KG1 (cell line): ENCODE data around the gene AAK1.

Source experiments
- DNase-seq: peaks from one replicate; lab custom pipeline; 2025; lab: John Stamatoyannopoulos, UW

AAK1 gene

DNA sequence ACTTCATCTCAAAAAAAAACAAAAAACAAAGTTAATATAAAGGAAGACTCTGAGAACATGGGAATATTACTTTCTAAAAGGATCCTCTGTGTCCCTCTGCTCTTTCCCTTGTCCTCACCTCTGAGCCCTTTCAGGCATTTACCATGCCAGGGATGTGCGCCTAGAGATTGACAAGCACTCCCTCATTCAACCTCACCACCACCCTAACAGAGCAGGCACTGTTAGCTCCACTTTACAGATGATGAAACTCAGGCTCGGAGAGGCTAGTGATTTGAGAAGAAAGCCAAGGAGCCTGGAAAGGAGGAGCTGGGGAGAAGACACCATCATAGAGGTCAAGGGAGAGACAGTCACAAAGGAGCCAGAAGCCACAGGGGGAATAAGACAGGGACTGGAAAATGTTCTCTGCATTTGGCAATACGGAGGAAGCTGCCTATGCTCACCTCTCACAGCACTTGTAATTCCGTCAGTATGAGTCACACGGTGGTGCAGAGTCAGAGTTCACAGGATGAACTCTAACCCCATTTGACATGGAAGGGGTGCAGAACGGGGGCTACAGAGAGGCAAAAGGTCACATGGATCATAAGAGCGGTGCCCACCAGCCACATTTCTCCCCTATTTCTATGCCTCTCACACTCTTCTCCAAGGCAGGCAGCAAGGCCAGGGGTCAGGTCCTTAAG is 104.5 kb downstream of the AAK1 start:
- DNase-seq: no peak

- DNase-seq: no peak
Measured at GRCh38 chr2:69538249-69538648, 105.3 kb downstream of the AAK1 start.

- no peak for DNase-seq
Measured at GRCh38 chr2:69535817-69536241, 107.7 kb downstream of the AAK1 start.

DNA sequence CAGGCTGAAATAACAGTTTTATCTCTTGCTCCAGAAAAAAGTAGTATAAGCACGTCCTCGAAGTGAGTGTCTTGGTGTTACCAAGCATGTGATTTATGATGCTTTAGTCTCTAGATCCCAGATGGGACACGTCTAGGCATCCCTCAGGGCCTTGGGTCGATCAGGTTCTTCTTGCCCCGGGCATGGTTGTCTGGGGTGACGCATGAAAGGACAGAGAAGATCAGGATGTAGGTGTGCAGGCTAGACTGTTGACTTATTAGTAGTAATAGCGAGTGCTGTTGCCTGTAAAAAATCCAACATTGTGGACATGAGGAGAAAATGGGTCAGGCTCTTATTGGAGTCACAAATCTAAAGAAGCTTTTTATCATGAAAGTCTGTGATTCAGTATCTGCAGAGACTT is 112.4 kb downstream of the AAK1 start:
- DNase-seq: no peak

- DNase-seq: no peak
Measured at GRCh38 chr2:69529480-69529879, 114.1 kb downstream of the AAK1 start.

- DNase-seq: no peak
Measured at GRCh38 chr2:69525261-69525660, 118.3 kb downstream of the AAK1 start.

- DNase-seq: no peak
Measured at GRCh38 chr2:69524799-69525198, 118.7 kb downstream of the AAK1 start.

- DNase-seq: no peak
Measured at GRCh38 chr2:69521747-69522146, 121.8 kb downstream of the AAK1 start.

GRCh38 chr2:69518841-69519240 is 124.7 kb downstream of the AAK1 start:
- DNase-seq: no peak

GRCh38 chr2:69517410-69517809 is 126.1 kb downstream of the AAK1 start:
- no peak for DNase-seq

- DNase-seq: no peak
Measured at GRCh38 chr2:69514819-69515218, 128.7 kb downstream of the AAK1 start.

DNA sequence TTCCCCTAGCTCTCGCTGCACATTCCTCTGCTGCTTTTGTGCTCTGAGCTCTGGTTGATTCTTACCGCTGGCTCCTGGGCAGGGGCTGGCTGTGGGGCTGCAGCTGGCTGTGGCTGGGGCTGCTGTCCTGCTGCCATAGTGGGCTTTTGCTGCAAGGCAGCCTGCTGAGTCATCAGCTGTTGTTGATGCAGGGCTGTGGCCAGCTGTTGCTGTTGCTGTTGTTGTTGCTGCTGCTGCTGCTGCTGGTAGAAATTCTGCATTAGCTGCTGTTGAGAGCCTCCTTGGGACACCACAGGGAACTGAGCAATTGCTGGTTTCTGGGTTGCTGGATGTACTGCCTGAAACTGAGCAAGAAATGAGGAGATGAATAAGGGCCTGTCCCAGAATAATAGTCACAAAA is 129.1 kb downstream of the AAK1 start:
- no peak for DNase-seq

DNA sequence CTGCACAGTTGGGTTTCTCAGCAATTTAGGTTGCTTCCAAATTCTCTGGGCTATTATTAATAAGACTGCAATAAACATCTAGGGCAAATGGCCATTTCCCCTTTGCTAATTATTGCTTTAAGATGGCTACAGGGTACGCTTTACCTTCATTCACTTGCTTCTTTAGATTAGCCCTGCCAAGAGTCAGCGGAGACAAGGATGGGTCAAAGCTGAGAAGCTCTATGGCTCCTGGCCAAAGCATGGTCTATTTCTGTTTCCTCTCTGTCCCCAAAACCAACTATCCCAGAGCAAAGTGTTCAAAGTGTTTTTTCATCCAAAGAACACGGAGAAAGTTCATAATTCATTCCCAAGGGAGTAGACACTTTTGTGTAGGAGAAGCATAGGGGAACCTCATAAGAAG is 131.1 kb downstream of the AAK1 start:
- DNase-seq: no peak

GRCh38 chr2:69510204-69510603 is 133.3 kb downstream of the AAK1 start:
- no peak for DNase-seq

GRCh38 chr2:69509750-69510140 is 133.8 kb downstream of the AAK1 start:
- no peak for DNase-seq

DNA sequence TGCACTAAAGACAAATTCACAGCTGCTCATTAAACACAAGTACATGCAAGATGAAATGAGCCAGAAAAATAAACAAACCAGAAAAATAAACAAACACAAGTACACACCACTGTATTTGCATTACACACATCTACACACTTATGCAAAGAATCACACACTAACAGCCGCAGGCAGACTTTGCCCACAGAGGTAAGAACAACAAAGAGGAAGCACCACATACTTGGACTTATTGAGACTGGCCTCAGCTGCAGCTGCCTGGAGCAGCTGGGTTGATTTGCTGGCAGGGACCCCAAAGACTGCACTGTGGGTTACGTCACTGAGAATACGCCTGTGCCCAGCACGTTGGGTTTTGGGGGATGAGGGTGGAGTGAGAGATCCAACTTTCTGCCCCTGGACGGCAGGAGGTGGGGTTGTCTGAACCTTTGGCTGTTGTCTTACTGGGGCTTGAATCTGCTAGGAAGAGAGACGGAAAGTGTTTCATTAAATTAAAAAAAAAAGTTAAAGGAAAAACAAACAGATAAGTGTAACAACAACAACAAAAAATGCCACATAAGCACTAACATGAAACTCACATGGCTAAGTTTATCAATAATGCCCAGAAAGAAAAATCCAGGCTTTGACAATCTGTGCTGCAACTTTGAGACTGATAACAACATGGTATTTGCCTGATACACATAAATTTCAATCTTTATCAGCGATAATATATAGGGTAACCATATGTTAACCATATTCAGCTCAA is 134.4 kb downstream of the AAK1 start:
- no peak for DNase-seq

GRCh38 chr2:69505710-69506109 is 137.8 kb downstream of the AAK1 start:
- DNase-seq: no peak

DNA sequence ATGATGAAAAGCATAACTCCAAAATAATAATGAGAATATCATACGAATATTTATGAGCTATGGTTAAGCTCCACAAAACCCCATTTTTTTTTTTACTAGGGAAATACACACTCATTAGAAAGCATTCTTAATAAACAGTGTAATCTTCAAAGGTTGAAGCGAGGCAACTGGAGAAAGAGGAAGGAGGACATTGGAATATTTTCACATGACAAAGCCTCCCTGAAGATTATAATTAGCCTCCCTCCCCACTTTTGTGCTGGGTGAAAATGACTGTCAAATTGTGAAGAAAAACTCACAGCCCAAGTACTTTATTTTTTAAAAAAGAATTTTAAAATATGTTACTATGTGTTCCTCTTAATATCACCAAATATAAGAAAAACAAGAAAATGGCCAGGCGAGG is 142.2 kb downstream of the AAK1 start:
- no peak for DNase-seq

DNA sequence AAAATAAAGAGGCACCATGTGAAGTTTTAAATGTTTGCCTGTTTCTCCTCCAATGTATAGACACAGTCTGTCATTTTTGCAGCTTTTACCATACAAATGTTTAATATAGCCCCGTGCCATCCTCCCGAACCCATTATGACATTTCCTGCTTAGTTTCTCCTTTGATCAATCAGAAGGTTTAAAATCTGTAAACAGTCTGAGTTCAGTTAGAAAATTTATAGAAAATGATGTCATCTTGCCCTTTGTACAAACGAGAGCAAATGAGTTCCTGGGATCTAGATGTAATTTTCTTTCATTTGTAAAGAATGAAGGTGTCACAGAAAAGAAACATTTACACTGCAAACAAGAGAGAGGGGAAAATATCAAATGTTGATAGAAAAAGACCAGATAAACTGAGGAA is 143.6 kb downstream of the AAK1 start:
- no peak for DNase-seq

GRCh38 chr2:69499242-69499641 is 144.3 kb downstream of the AAK1 start:
- DNase-seq: no peak

DNA sequence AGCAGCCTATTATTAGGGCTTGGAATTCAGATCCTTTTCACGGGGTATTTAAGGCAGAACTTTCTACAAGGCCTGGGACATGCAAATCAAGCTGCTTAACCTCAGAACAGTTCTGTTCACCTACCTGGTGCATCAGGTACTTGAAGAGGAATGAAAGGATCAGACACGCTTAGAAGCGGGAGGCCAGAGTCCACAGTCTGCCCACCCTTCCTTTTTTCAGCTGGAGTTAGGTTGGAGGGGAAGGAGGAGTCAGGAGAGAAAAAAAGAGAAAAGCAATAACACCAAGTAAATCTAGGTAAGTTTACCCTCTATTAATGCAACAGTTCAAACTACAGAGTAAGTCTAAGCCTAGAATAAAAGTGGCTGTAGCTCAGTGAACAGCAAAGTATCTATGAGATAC is 147.7 kb downstream of the AAK1 start:
- no peak for DNase-seq

DNA sequence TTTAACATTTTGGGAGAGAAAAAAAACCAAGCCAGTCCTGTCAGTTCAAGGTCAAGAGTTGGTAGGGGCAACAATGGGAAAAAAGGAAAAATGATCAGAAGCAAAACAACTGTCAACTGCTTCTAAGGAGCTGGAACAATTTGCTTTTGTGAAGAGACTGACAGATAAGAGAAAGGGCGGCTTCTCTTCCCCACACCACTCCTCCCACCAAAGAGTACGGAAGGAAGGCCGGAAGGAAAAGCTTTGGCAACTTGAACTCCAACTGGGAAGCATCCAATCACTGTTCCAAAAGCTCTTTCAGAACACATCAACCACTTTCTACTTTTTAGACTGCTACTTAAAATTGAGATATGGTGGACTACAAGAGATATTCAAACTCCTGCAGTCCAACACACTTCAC is 148.5 kb downstream of the AAK1 start:
- DNase-seq: no peak

DNA sequence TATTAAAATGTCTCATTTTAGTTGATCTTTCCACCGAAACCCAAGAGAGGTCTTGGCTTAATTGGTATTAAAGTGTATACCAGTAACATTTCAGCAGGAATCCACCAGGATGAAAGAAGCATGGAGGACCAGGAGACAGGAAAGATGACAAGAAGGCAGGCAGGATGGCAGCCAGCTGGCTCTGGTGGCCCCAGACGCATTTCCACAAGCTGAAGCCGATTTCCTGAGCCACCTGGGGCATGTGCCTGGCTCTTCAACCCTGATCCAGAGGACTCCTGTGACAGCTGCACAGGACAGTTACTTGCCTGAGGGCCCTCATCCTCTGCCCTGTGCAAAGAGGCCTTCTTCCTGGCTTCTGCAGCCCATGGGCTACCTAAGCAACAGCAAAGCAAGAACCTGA is 149.4 kb downstream of the AAK1 start:
- no peak for DNase-seq

DNA sequence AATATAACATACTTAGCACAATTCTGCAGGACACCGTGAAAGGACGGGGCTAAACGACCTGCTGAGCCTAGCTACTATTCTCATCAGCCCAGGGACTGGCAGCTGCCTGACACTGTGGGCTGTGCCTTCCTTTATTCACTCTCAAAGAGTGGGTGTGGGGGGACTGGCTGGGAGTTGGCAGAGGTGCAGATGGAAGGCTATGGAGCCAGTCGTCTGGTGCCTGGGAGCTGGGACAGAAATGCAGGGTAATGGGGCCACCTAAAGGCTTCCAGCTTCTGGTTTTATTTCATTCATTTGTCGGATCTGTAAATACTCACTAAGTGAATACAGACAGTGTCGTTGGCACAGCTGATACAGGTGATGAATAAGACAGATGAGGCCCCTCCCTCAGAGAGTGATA is 150.3 kb downstream of the AAK1 start:
- no peak for DNase-seq
